Upper lobe of right lung (tissue), 1 donor: ENCODE results near the gene OR10H2. TPM values are rescaled to one million over a fixed set of nuclear protein-coding genes. Genes with fewer than 3 reads are reported as not detected.

ENCODE experiments used
- ATAC-seq: fragments of 200-7000 bp; cut with Tn5 transposase; one replicate; pipeline ENCODE4 v1.9.1; 2020; ENCODE audit warnings: mild to moderate bottlenecking, moderate library complexity
- DNase-seq: peaks from one replicate; pipeline ENCODE4 v3.0.0-alpha.2; 2020
- H3K27ac ChIP-seq: fragments of 200-600 bp; one replicate; pipeline ENCODE4 v1.8.0; 2022
- H3K27me3 ChIP-seq: fragments of 200-600 bp; one replicate; pipeline ENCODE4 v1.8.0; 2022; ENCODE audit warnings: mild to moderate bottlenecking
- H3K36me3 ChIP-seq: fragments of 200-600 bp; one replicate; pipeline ENCODE4 v1.8.0; 2022
- H3K4me1 ChIP-seq: fragments of 200-600 bp; one replicate; pipeline ENCODE4 v1.8.0; 2022
- H3K4me3 ChIP-seq: fragments of 200-600 bp; one replicate; pipeline ENCODE4 v1.8.0; 2022; ENCODE audit warnings: mild to moderate bottlenecking
- H3K9me3 ChIP-seq: fragments of 200-600 bp; one replicate; pipeline ENCODE4 v1.8.0; 2022
- intact Hi-C: fragments of 100-400 bp; cut with DNase I; formaldehyde crosslinking; loops from one replicate; pipeline ENCODE4 v1.11.0; 2022
- total RNA-seq: library from RNA; stranded (reverse); fragmentation: NEBNext Ultra II Directional; extraction: Animal tissue kit (Norgen Biotek cat#: 25700); gene quantifications from one replicate; pipeline ENCODE4 v1.2.1, GENCODE V29; 2021
- TF ChIP-seq, protein P1 (sequence below): fragments of 200-600 bp; IDR thresholded peaks from one replicate; pipeline ENCODE4 v1.8.0; 2022; ENCODE audit warnings: antibody characterized with exemption
- donor health status: DM: no; HTN: yes; CAD: no; lungs with severe emphysema.

OR10H2 gene
- total RNA-seq, 1 donor from 2014 or later = not detected

DNA sequence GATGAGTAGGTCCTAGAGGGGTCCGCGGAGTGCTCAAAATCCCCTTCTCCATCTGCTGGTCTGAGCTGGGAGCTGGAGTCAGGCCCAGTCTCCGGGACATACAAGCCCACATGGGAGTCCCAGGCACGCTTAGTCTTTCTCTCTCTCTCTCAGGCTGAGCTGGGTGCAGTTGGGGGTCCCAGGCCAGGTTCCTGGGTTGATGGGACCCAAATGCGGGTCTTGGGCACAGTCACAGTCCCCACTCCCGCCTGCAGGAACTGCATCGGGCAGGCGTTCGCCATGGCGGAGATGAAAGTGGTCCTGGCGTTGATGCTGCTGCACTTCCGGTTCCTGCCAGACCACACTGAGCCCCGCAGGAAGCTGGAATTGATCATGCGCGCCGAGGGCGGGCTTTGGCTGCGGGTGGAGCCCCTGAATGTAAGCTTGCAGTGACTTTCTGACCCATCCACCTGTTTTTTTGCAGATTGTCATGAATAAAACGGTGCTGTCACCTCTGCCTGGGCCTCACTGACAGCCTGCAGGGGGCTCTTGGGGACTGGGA, 31.1 kb upstream of the OR10H2 start:
- Histone ChIP-seq H3K4me1 (no peaks in the 10 kb centered on the region), H3K36me3 (no peaks in the 10 kb centered on the region), H3K27me3 (no peaks in the 10 kb centered on the region), H3K27ac (no peak overlapping the region), H3K4me3 (no peak overlapping the region), H3K9me3 (peaks cover 5% of the 10 kb centered on the region)
- DNase-seq (no peak), ATAC-seq (no peak)
- TF ChIP-seq, protein P1, sequence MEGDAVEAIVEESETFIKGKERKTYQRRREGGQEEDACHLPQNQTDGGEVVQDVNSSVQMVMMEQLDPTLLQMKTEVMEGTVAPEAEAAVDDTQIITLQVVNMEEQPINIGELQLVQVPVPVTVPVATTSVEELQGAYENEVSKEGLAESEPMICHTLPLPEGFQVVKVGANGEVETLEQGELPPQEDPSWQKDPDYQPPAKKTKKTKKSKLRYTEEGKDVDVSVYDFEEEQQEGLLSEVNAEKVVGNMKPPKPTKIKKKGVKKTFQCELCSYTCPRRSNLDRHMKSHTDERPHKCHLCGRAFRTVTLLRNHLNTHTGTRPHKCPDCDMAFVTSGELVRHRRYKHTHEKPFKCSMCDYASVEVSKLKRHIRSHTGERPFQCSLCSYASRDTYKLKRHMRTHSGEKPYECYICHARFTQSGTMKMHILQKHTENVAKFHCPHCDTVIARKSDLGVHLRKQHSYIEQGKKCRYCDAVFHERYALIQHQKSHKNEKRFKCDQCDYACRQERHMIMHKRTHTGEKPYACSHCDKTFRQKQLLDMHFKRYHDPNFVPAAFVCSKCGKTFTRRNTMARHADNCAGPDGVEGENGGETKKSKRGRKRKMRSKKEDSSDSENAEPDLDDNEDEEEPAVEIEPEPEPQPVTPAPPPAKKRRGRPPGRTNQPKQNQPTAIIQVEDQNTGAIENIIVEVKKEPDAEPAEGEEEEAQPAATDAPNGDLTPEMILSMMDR = no peak
- intact Hi-C loops = no loop called here

- intact Hi-C loops = no loop called here
- no peak for DNase-seq
- peaks cover 12% of the 10 kb centered on the region for H3K4me1 ChIP-seq
These were observed 25.9 kb upstream of the OR10H2 start for GRCh38 chr19:15701757-15702533.

DNA sequence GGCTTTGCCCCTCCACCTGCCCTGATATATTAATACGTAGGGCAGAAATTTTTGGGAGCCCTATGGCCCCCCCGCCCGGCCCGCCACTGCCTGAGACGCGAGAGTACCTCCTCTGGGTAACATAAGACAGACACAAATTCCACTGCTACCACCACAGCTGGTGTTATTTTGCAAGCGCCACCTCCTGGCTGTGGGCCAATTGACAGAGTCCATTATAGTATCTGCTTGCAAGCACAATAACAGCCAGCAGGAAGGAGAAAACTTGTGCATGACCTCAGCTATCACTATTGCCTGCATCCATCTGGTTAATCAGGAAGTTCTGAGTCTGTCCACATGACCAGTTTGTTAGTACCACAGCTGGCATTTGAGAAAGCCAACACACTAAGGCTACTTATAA, 25.3 kb upstream of the OR10H2 start:
- TF ChIP-seq, protein P1 = no peak
- Histone ChIP-seq H3K4me3 (no peak overlapping the region), H3K4me1 (peaks cover 12% of the 10 kb centered on the region), H3K36me3 (no peaks in the 10 kb centered on the region), H3K27ac (no peak overlapping the region), H3K27me3 (no peaks in the 10 kb centered on the region), H3K9me3 (no peaks in the 10 kb centered on the region)
- ATAC-seq (peak; percentile 68), DNase-seq (peak; percentile 74)
- intact Hi-C loops = no loop called here

More at GRCh38 chr19:15701757-15702533, 25.9 kb upstream of the OR10H2 start:
- H3K27me3 ChIP-seq = no peaks in the 10 kb centered on the region
- TF ChIP-seq, protein P1 = no peak
- no peak overlapping the region for H3K4me3 ChIP-seq
- no peaks in the 10 kb centered on the region for H3K36me3 ChIP-seq
- H3K27ac ChIP-seq = no peak overlapping the region
- no peak for ATAC-seq
- no peaks in the 10 kb centered on the region for H3K9me3 ChIP-seq

DNA sequence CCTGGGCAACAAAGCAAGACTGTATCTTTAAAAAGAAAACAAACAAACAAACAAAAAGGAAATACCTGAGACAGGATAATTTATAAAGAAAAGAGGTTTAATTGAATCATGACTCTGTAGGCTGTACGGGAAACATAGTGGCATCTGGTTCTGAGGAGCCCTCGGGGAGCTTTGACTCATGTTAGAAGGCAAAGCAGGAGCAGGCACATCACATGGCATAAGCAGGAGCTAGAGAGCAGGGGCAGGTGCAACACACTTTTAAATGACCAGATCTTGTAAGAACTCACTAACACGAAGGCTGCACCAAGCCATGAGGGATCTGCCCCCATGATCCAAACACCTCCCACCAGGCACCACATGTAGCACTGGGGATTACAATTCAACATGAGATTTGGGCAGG, 13.2 kb upstream of the OR10H2 start:
- Histone ChIP-seq H3K27ac (no peak overlapping the region), H3K36me3 (no peaks in the 10 kb centered on the region), H3K27me3 (peaks cover 13% of the 10 kb centered on the region), H3K4me1 (no peaks in the 10 kb centered on the region), H3K4me3 (no peak overlapping the region), H3K9me3 (no peaks in the 10 kb centered on the region)
- intact Hi-C loops = no loop called here
- TF ChIP-seq, protein P1 = no peak
- DNase-seq = no peak
- ATAC-seq = no peak

- ATAC-seq = no peak
- no peaks in the 10 kb centered on the region for H3K9me3 ChIP-seq
- TF ChIP-seq, protein P1 = no peak
- no peak for DNase-seq
- intact Hi-C loops = no loop called here
- no peaks in the 10 kb centered on the region for H3K4me1 ChIP-seq
- H3K27ac ChIP-seq = no peak overlapping the region
- no peaks in the 10 kb centered on the region for H3K36me3 ChIP-seq
- no peak overlapping the region for H3K4me3 ChIP-seq
- H3K27me3 ChIP-seq = peaks cover 20% of the 10 kb centered on the region
These were observed 12.2 kb upstream of the OR10H2 start for GRCh38 chr19:15715642-15716041.
